CD4-positive, alpha-beta T cell (primary cell): Measurements from ENCODE around the gene THRB. TPM values are rescaled to one million over a fixed set of nuclear protein-coding genes. Genes with fewer than 3 reads are reported as not detected.

ENCODE experiments used
- ATAC-seq: fragments of 200-7000 bp; cut with Tn5 transposase; one replicate; pipeline ENCODE4 v1.10.0; 2022; ENCODE audit warnings: mild to moderate bottlenecking; ENCODE audit not compliant: poor library complexity
- CTCF ChIA-PET: fragments of 350-600 bp; sonication (Branson Sonifier 250); formaldehyde crosslinking; loops from one replicate; lab custom pipeline; 2021; ENCODE audit warnings: antibody characterized with exemption, inconsistent platforms; lab: Charles Lee
- POLR2A ChIA-PET: fragments of 350-600 bp; sonication (Branson Sonifier 250); formaldehyde crosslinking; loops from one replicate; lab custom pipeline; 2021; ENCODE audit warnings: antibody characterized with exemption, inconsistent platforms; lab: Charles Lee
- DNase-seq, 14 experiments: peaks; one replicate each; pipeline ENCODE4 v3.0.0-alpha.2; 2013 to 2020; ENCODE audit warnings: mixed read lengths in 2 of 14
- H3K27ac ChIP-seq, 2 donors: one replicate each; pipeline versions ENCODE4 v1.5.1 to v1.7.0; 2013; ENCODE audit warnings: low read length in 2 of 2, low read depth in 1 of 2, mild to moderate bottlenecking in 1 of 2
- H3K27me3 ChIP-seq, 2 experiments: 1 replicate in 1 of 2; 2 replicates in 1 of 2; pipeline versions ENCODE4 v1.6.1 to v1.7.0; 2013; ENCODE audit warnings: low read length in 2 of 2, control low read depth in 1 of 2, mild to moderate bottlenecking in 1 of 2, moderate library complexity in 1 of 2; ENCODE audit not compliant: insufficient read depth in 2 of 2, control insufficient read depth in 1 of 2
- H3K36me3 ChIP-seq: one replicate; pipeline ENCODE4 v1.6.1; 2013; ENCODE audit warnings: low read length, control low read depth; ENCODE audit not compliant: insufficient read depth
- H3K4me1 ChIP-seq: one replicate; pipeline ENCODE4 v1.6.1; 2013; ENCODE audit warnings: low read length, control low read depth; ENCODE audit not compliant: insufficient read depth
- H3K4me3 ChIP-seq: one replicate; pipeline ENCODE4 v1.5.1; 2013; ENCODE audit warnings: mild to moderate bottlenecking, low read length, moderate library complexity
- H3K9me3 ChIP-seq, 2 experiments: 1 replicate in 1 of 2; 2 replicates in 1 of 2; pipeline versions ENCODE4 v1.6.1 to v1.7.0; 2013; ENCODE audit warnings: low read length in 2 of 2, mild to moderate bottlenecking in 2 of 2, control low read depth in 1 of 2, moderate library complexity in 1 of 2; ENCODE audit not compliant: control insufficient read depth in 1 of 2, insufficient read depth in 1 of 2
- H3K27ac Mint-ChIP-seq: one replicate; pipeline ENCODE4 v1.8.0; 2020; ENCODE audit warnings: mixed read lengths
- H3K27me3 Mint-ChIP-seq: one replicate; pipeline ENCODE4 v1.8.0; 2021; ENCODE audit warnings: mixed read lengths
- H3K36me3 Mint-ChIP-seq: one replicate; pipeline ENCODE4 v1.8.0; 2021; ENCODE audit warnings: low read depth, mixed read lengths
- H3K4me1 Mint-ChIP-seq: one replicate; pipeline ENCODE4 v1.8.0; 2021; ENCODE audit warnings: low read depth, mixed read lengths
- H3K4me3 Mint-ChIP-seq: one replicate; pipeline ENCODE4 v1.8.0; 2020; ENCODE audit warnings: mild to moderate bottlenecking, mixed read lengths
- H3K9me3 Mint-ChIP-seq: one replicate; pipeline ENCODE4 v1.8.0; 2020; ENCODE audit warnings: mixed read lengths
- CTCF ChIP-seq: fragments of 200-600 bp; IDR thresholded peaks from one replicate; pipeline ENCODE4 v1.8.0; 2022; ENCODE audit warnings: antibody characterized with exemption, mild to moderate bottlenecking
- intact Hi-C, 2 experiments: fragments of 100-400 bp; cut with DNase I in 1 of 2; cut with micrococcal nuclease in 1 of 2; formaldehyde crosslinking; loops; one replicate each; pipeline versions ENCODE4 v1.15.1 to v1.9.0; 2023 to 2025; cut with DNase I, micrococcal nuclease
- total RNA-seq, 174 experiments: library from RNA in 2 of 174; stranded (reverse) in 2 of 174; gene quantifications; one replicate each; pipeline ENCODE4 v1.2.3 and lab custom pipeline; 2021 to 2026

Gene THRB
- total RNA-seq, 2 experiments from 2014 or later: not detected

- Mint-ChIP-seq H3K4me1 (no peaks in the 10 kb centered on the region), H3K27me3 (no peaks in the 10 kb centered on the region), H3K36me3 (no peaks in the 10 kb centered on the region), H3K4me3 (no peak overlapping the region), H3K9me3 (no peaks in the 10 kb centered on the region), H3K27ac (no peak overlapping the region)
- H3K4me1 ChIP-seq: no peaks in the 10 kb centered on the region
- no peak overlapping the region for H3K27ac ChIP-seq
- H3K36me3 ChIP-seq: no peaks in the 10 kb centered on the region
- DNase-seq: no peak
- H3K27me3 ChIP-seq: no peaks in the 10 kb centered on the region
- H3K9me3 ChIP-seq: peaks cover 0 to 4% of the 10 kb centered on the region in 2 experiments
- POLR2A ChIA-PET: no interaction called here
- intact Hi-C loops: no loop called here
- no peak for ATAC-seq
- no peak for TF ChIP-seq CTCF
- no peak overlapping the region for H3K4me3 ChIP-seq
- CTCF ChIA-PET: no interaction called here
These were observed 158.5 kb downstream of the THRB start for GRCh38 chr3:24336101-24336500.

- no peak for DNase-seq
- no peaks in the 10 kb centered on the region for H3K4me1 Mint-ChIP-seq
- no peaks in the 10 kb centered on the region for H3K36me3 Mint-ChIP-seq
- CTCF ChIA-PET: no interaction called here
- no peak for TF ChIP-seq CTCF
- H3K27ac Mint-ChIP-seq: no peak overlapping the region
- Histone ChIP-seq H3K4me1 (no peaks in the 10 kb centered on the region), H3K4me3 (no peak overlapping the region), H3K36me3 (no peaks in the 10 kb centered on the region), H3K9me3 (peaks cover 0 to 4% of the 10 kb centered on the region in 2 experiments), H3K27ac (no peak overlapping the region), H3K27me3 (no peaks in the 10 kb centered on the region)
- intact Hi-C loops: no loop called here
- ATAC-seq: no peak
- H3K4me3 Mint-ChIP-seq: no peak overlapping the region
- POLR2A ChIA-PET: no interaction called here
- no peaks in the 10 kb centered on the region for H3K9me3 Mint-ChIP-seq
- H3K27me3 Mint-ChIP-seq: no peaks in the 10 kb centered on the region
These were observed 162.6 kb downstream of the THRB start for GRCh38 chr3:24332092-24332491.

GRCh38 chr3:24323272-24323671, 171.4 kb downstream of the THRB start:
- no peak overlapping the region for H3K27ac ChIP-seq
- peaks cover 0 to 5% of the 10 kb centered on the region in 2 experiments for H3K9me3 ChIP-seq
- POLR2A ChIA-PET: no interaction called here
- CTCF ChIA-PET: no interaction called here
- no peak overlapping the region for H3K27ac Mint-ChIP-seq
- H3K4me1 ChIP-seq: no peaks in the 10 kb centered on the region
- no peaks in the 10 kb centered on the region for H3K36me3 Mint-ChIP-seq
- TF ChIP-seq CTCF: no peak
- no peak overlapping the region for H3K4me3 ChIP-seq
- no peaks in the 10 kb centered on the region for H3K36me3 ChIP-seq
- DNase-seq (no peak), ATAC-seq (no peak)
- no peak overlapping the region for H3K4me3 Mint-ChIP-seq
- no peaks in the 10 kb centered on the region for H3K27me3 ChIP-seq
- intact Hi-C loops: no loop called here
- H3K9me3 Mint-ChIP-seq: no peaks in the 10 kb centered on the region
- no peaks in the 10 kb centered on the region for H3K4me1 Mint-ChIP-seq
- H3K27me3 Mint-ChIP-seq: no peaks in the 10 kb centered on the region
